Measurements from ENCODE around the gene ESPN. TPM values are rescaled to one million over a fixed set of nuclear protein-coding genes. Genes with fewer than 3 reads are reported as not detected.
"Not testable (repeated sequence)": the region's sequence is repeated elsewhere in the genome, so short reads cannot be mapped to it uniquely, and the experiment has no call there.

The ESPN gene
- polyA plus RNA-seq, 2 donors: 21.6 to 46.5 TPM

- no peak overlapping the region for H3K27ac ChIP-seq (ENCODE audit: low read depth in 2 of 2, low read length in 1 of 2)
- WGBS, 2 donors: 56 to 64% methylated on average over 6 of the region's 6 CpGs
- no peaks in the 10 kb centered on the region for H3K27me3 ChIP-seq (ENCODE audit: control insufficient read depth in 1 of 2, insufficient read depth in 2 of 2, low read length in 2 of 2)
- H3K9me3 ChIP-seq (ENCODE audit: control insufficient read depth in 2 of 2, insufficient read depth in 1 of 2, low read depth in 1 of 2, low read length in 1 of 2): no peaks in the 10 kb centered on the region
- peaks cover 6 to 41% of the 10 kb centered on the region in 2 donors for H3K4me1 ChIP-seq (ENCODE audit: control insufficient read depth in 2 of 2, insufficient read depth in 2 of 2, low read length in 1 of 2)
- H3K4me3 ChIP-seq (ENCODE audit: low read depth in 1 of 2, low read length in 2 of 2): peak overlapping the region in 1 of 2 donors; percentile 23
- no peaks in the 10 kb centered on the region for H3K36me3 ChIP-seq (ENCODE audit: control insufficient read depth in 2 of 2, insufficient read depth in 2 of 2, low read length in 1 of 2)
Observed at GRCh38 chr1:6425658-6426057, 1.1 kb downstream of the ESPN start.

GRCh38 chr1:6426277-6426971, 1.8 kb downstream of the ESPN start:
- Histone ChIP-seq H3K4me3 (ENCODE audit: low read depth in 1 of 2, low read length in 2 of 2) (no peak overlapping the region), H3K9me3 (ENCODE audit: control insufficient read depth in 2 of 2, insufficient read depth in 1 of 2, low read depth in 1 of 2, low read length in 1 of 2) (no peaks in the 10 kb centered on the region), H3K36me3 (ENCODE audit: control insufficient read depth in 2 of 2, insufficient read depth in 2 of 2, low read length in 1 of 2) (no peaks in the 10 kb centered on the region), H3K27me3 (ENCODE audit: control insufficient read depth in 1 of 2, insufficient read depth in 2 of 2, low read length in 2 of 2) (no peaks in the 10 kb centered on the region), H3K27ac (ENCODE audit: low read depth in 2 of 2, low read length in 1 of 2) (no peak overlapping the region), H3K4me1 (ENCODE audit: control insufficient read depth in 2 of 2, insufficient read depth in 2 of 2, low read length in 1 of 2) (peaks cover 3 to 40% of the 10 kb centered on the region in 2 donors)
- 79 to 81% methylated on average over 8 to 9 of the region's 9 CpGs for WGBS, 2 donors

- Histone ChIP-seq H3K27me3 (ENCODE audit: control insufficient read depth in 1 of 2, insufficient read depth in 2 of 2, low read length in 2 of 2) (no peaks in the 10 kb centered on the region), H3K4me1 (ENCODE audit: control insufficient read depth in 2 of 2, insufficient read depth in 2 of 2, low read length in 1 of 2) (peaks cover 3 to 40% of the 10 kb centered on the region in 2 donors), H3K36me3 (ENCODE audit: control insufficient read depth in 2 of 2, insufficient read depth in 2 of 2, low read length in 1 of 2) (no peaks in the 10 kb centered on the region), H3K4me3 (ENCODE audit: low read depth in 1 of 2, low read length in 2 of 2) (no peak overlapping the region), H3K27ac (ENCODE audit: low read depth in 2 of 2, low read length in 1 of 2) (peak overlapping the region in 1 of 2 donors; percentile 77), H3K9me3 (ENCODE audit: control insufficient read depth in 2 of 2, insufficient read depth in 1 of 2, low read depth in 1 of 2, low read length in 1 of 2) (no peaks in the 10 kb centered on the region)
- WGBS, 2 donors: 75 to 83% methylated on average over 10 of the region's 10 CpGs
Observed at GRCh38 chr1:6426972-6427350, 2.4 kb downstream of the ESPN start.

- Histone ChIP-seq H3K36me3 (ENCODE audit: control insufficient read depth in 2 of 2, insufficient read depth in 2 of 2, low read length in 1 of 2) (no peaks in the 10 kb centered on the region), H3K4me3 (ENCODE audit: low read depth in 1 of 2, low read length in 2 of 2) (no peak overlapping the region), H3K27me3 (ENCODE audit: control insufficient read depth in 1 of 2, insufficient read depth in 2 of 2, low read length in 2 of 2) (no peaks in the 10 kb centered on the region), H3K9me3 (ENCODE audit: control insufficient read depth in 2 of 2, insufficient read depth in 1 of 2, low read depth in 1 of 2, low read length in 1 of 2) (no peaks in the 10 kb centered on the region), H3K27ac (ENCODE audit: low read depth in 2 of 2, low read length in 1 of 2) (peak overlapping the region; percentile 36 to 77), H3K4me1 (ENCODE audit: control insufficient read depth in 2 of 2, insufficient read depth in 2 of 2, low read length in 1 of 2) (peaks cover 3 to 40% of the 10 kb centered on the region in 2 donors)
- 60% methylated on average over 26 of the region's 26 CpGs for WGBS, 2 donors
Observed at GRCh38 chr1:6427441-6428390, 3.1 kb downstream of the ESPN start.

GRCh38 chr1:6428453-6428852, 3.9 kb downstream of the ESPN start:
- not testable (repeated sequence) for H3K4me3 ChIP-seq (ENCODE audit: low read depth in 1 of 2, low read length in 2 of 2); H3K9me3 ChIP-seq (ENCODE audit: control insufficient read depth in 2 of 2, insufficient read depth in 1 of 2, low read depth in 1 of 2, low read length in 1 of 2); H3K27me3 ChIP-seq (ENCODE audit: control insufficient read depth in 1 of 2, insufficient read depth in 2 of 2, low read length in 2 of 2); H3K36me3 ChIP-seq (ENCODE audit: control insufficient read depth in 2 of 2, insufficient read depth in 2 of 2, low read length in 1 of 2); H3K27ac ChIP-seq (ENCODE audit: low read depth in 2 of 2, low read length in 1 of 2)
- 82 to 83% methylated on average over 6 of the region's 6 CpGs for WGBS, 2 donors
- H3K4me1 ChIP-seq (ENCODE audit: control insufficient read depth in 2 of 2, insufficient read depth in 2 of 2, low read length in 1 of 2): peaks cover 3 to 35% of the 10 kb centered on the region in 2 donors

GRCh38 chr1:6429660-6430411, 5.3 kb downstream of the ESPN start:
- not testable (repeated sequence) for H3K4me3 ChIP-seq (ENCODE audit: low read depth in 1 of 2, low read length in 2 of 2); H3K9me3 ChIP-seq (ENCODE audit: control insufficient read depth in 2 of 2, insufficient read depth in 1 of 2, low read depth in 1 of 2, low read length in 1 of 2); H3K27ac ChIP-seq (ENCODE audit: low read depth in 2 of 2, low read length in 1 of 2); H3K27me3 ChIP-seq (ENCODE audit: control insufficient read depth in 1 of 2, insufficient read depth in 2 of 2, low read length in 2 of 2); H3K36me3 ChIP-seq (ENCODE audit: control insufficient read depth in 2 of 2, insufficient read depth in 2 of 2, low read length in 1 of 2)
- H3K4me1 ChIP-seq (ENCODE audit: control insufficient read depth in 2 of 2, insufficient read depth in 2 of 2, low read length in 1 of 2): peaks cover 0 to 24% of the 10 kb centered on the region in 2 donors
- 52 to 56% methylated on average over 18 to 19 of the region's 19 CpGs for WGBS, 2 donors

- H3K4me3 ChIP-seq (ENCODE audit: low read depth in 1 of 2, low read length in 2 of 2); H3K9me3 ChIP-seq (ENCODE audit: control insufficient read depth in 2 of 2, insufficient read depth in 1 of 2, low read depth in 1 of 2, low read length in 1 of 2); H3K36me3 ChIP-seq (ENCODE audit: control insufficient read depth in 2 of 2, insufficient read depth in 2 of 2, low read length in 1 of 2); H3K27me3 ChIP-seq (ENCODE audit: control insufficient read depth in 1 of 2, insufficient read depth in 2 of 2, low read length in 2 of 2); H3K27ac ChIP-seq (ENCODE audit: low read depth in 2 of 2, low read length in 1 of 2): not testable (repeated sequence)
- peaks cover 0 to 14% of the 10 kb centered on the region in 2 donors for H3K4me1 ChIP-seq (ENCODE audit: control insufficient read depth in 2 of 2, insufficient read depth in 2 of 2, low read length in 1 of 2)
- 79 to 85% methylated on average over 12 to 13 of the region's 13 CpGs for WGBS, 2 donors
Observed at GRCh38 chr1:6431645-6432579, 7.3 kb downstream of the ESPN start.

- H3K27me3 ChIP-seq (ENCODE audit: control insufficient read depth in 1 of 2, insufficient read depth in 2 of 2, low read length in 2 of 2): no peaks in the 10 kb centered on the region
- 75 to 80% methylated on average over 5 of the region's 5 CpGs for WGBS, 2 donors
- no peak overlapping the region for H3K27ac ChIP-seq (ENCODE audit: low read depth in 2 of 2, low read length in 1 of 2)
- no peaks in the 10 kb centered on the region for H3K36me3 ChIP-seq (ENCODE audit: control insufficient read depth in 2 of 2, insufficient read depth in 2 of 2, low read length in 1 of 2)
- H3K4me3 ChIP-seq (ENCODE audit: low read depth in 1 of 2, low read length in 2 of 2): no peak overlapping the region
- H3K9me3 ChIP-seq (ENCODE audit: control insufficient read depth in 2 of 2, insufficient read depth in 1 of 2, low read depth in 1 of 2, low read length in 1 of 2): no peaks in the 10 kb centered on the region
- H3K4me1 ChIP-seq (ENCODE audit: control insufficient read depth in 2 of 2, insufficient read depth in 2 of 2, low read length in 1 of 2): peaks cover 0 to 3% of the 10 kb centered on the region in 2 donors
Observed at GRCh38 chr1:6434186-6434585, 9.6 kb downstream of the ESPN start.

Measured in esophagus (tissue), 2 donors.